Caco-2 (cell line): Measurements from ENCODE around the gene PTGDR2. TPM values are rescaled to one million over a fixed set of nuclear protein-coding genes. Genes with fewer than 3 reads are reported as not detected.

Source experiments
- BruUV-seq: library from RNA; stranded (reverse); fragments of 400-500 nt; replicated peaks from 2 replicates; lab custom pipeline; 2021; lab: Mats Ljungman, UMichigan
- CTCF ChIA-PET: fragments of 300-600 bp; sonication (Branson Sonifier 250); formaldehyde crosslinking; loops from one replicate; lab custom pipeline; 2022; ENCODE audit warnings: antibody characterized with exemption; lab: Charles Lee
- POLR2A ChIA-PET: fragments of 300-600 bp; sonication (Branson Sonifier 250); formaldehyde crosslinking; loops from one replicate; lab custom pipeline; 2022; ENCODE audit warnings: antibody characterized with exemption; lab: Charles Lee
- DNase-seq, 2 experiments: peaks; one replicate each; pipeline versions ENCODE4 v3.0.0 to v3.0.0-alpha.2; 2020 to 2022
- H3K27me3 ChIP-seq: replicated peaks from 2 replicates; pipeline ENCODE4 v1.6.0; 2011; ENCODE audit warnings: low read length; ENCODE audit not compliant: control insufficient read depth, insufficient read depth
- H3K36me3 ChIP-seq: 2 replicates; pipeline ENCODE4 v1.5.1; 2011; ENCODE audit warnings: low read length; ENCODE audit not compliant: control insufficient read depth, insufficient read depth
- H3K4me1 ChIP-seq: fragments of 250-450 bp; sonication (Bioruptor Pico); 2 replicates; pipeline ENCODE4 v1.5.1; 2020; ENCODE audit warnings: mild to moderate bottlenecking
- H3K4me3 ChIP-seq: 2 replicates; pipeline ENCODE4 v1.5.1; 2011; ENCODE audit warnings: low read depth, mild to moderate bottlenecking, control low read depth, low read length
- H3K9me3 ChIP-seq: fragments of 250-450 bp; sonication (Bioruptor Pico); 2 replicates; pipeline ENCODE4 v1.5.1; 2020; ENCODE audit warnings: mild to moderate bottlenecking, moderate library complexity
- H3K27ac Mint-ChIP-seq: one replicate; pipeline ENCODE4 v1.8.0; 2022; ENCODE audit warnings: mixed read lengths; ENCODE audit not compliant: unreplicated experiment
- H3K27me3 Mint-ChIP-seq: one replicate; pipeline ENCODE4 v1.8.0; 2022; ENCODE audit warnings: mixed read lengths; ENCODE audit not compliant: insufficient read depth, unreplicated experiment
- H3K36me3 Mint-ChIP-seq: one replicate; pipeline ENCODE4 v1.8.0; 2022; ENCODE audit warnings: mild to moderate bottlenecking, mixed read lengths; ENCODE audit not compliant: insufficient read depth, unreplicated experiment
- H3K4me1 Mint-ChIP-seq: one replicate; pipeline ENCODE4 v1.8.0; 2022; ENCODE audit warnings: low read depth, mixed read lengths; ENCODE audit not compliant: unreplicated experiment
- H3K4me3 Mint-ChIP-seq: one replicate; pipeline ENCODE4 v1.8.0; 2022; ENCODE audit warnings: mild to moderate bottlenecking, moderate library complexity, mixed read lengths; ENCODE audit not compliant: unreplicated experiment
- H3K9me3 Mint-ChIP-seq: one replicate; pipeline ENCODE4 v1.8.0; 2022; ENCODE audit warnings: mixed read lengths; ENCODE audit not compliant: unreplicated experiment
- intact Hi-C: fragments of 100-400 bp; cut with micrococcal nuclease; formaldehyde crosslinking; loops from one replicate; pipeline ENCODE4 v1.10.0; 2022; ENCODE audit not compliant: unreplicated experiment
- total RNA-seq: library from RNA; stranded (reverse); gene quantifications from 2 replicates; pipeline ENCODE4 v1.2.3, GENCODE V29; 2022
- TF ChIP-seq, protein P1 (sequence below), 2 experiments: fragments of 200-600 bp in 1 of 2; IDR thresholded peaks; 1 replicate in 1 of 2; 2 replicates in 1 of 2; pipeline versions ENCODE4 v1.5.1 to v1.8.0; 2011 to 2022; ENCODE audit warnings: antibody characterized with exemption in 1 of 2, control low read depth in 1 of 2, inconsistent platforms in 1 of 2, low read depth in 1 of 2, low read length in 1 of 2, mild to moderate bottlenecking in 1 of 2, moderate library complexity in 1 of 2; ENCODE audit not compliant: insufficient read depth in 1 of 2, severe bottlenecking in 1 of 2, unreplicated experiment in 1 of 2

PTGDR2 gene
- total RNA-seq, 1 experiment from 2014 or later: 0.09 TPM

DNA sequence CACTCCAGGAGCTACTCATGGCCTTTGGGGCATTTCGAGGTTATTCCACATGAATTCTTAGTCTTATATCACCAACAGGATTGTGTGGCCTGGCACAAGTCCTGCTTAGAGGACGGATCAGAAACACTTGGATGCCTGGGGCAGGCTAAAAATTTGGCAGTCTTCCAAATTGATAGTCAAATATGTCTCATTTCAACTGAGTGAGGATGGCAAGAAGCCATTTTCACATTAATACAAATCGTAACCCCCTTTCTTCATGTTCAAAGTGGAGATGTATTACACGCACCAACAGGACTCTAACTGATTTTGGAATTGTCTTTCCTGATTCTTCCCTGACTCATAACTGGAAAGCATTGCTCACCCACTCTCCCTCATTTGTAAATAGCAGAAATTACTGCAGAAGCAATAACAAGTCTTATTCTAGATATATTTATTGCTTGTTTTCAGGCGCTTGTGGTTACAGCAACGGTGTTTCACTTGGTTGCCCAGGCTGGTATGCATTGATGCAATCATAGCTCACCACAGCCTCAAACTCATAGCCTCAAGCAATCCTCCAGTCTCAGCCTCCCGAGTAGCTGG lies 24.2 kb downstream of the PTGDR2 start:
- H3K9me3 ChIP-seq: no peaks in the 10 kb centered on the region
- Mint-ChIP-seq H3K36me3 (no peaks in the 10 kb centered on the region), H3K27ac (no peak overlapping the region), H3K4me3 (no peak overlapping the region), H3K9me3 (no peaks in the 10 kb centered on the region), H3K4me1 (no peaks in the 10 kb centered on the region), H3K27me3 (peaks cover 3% of the 10 kb centered on the region)
- POLR2A ChIA-PET: no interaction called here
- intact Hi-C loops: loop anchor here (1.0 to 2.0 kb wide), 5 partner anchors 56 to 295 kb away; no protein-coding TSS in a partner anchor
- H3K4me3 ChIP-seq: no peak overlapping the region
- TF ChIP-seq, protein P1, sequence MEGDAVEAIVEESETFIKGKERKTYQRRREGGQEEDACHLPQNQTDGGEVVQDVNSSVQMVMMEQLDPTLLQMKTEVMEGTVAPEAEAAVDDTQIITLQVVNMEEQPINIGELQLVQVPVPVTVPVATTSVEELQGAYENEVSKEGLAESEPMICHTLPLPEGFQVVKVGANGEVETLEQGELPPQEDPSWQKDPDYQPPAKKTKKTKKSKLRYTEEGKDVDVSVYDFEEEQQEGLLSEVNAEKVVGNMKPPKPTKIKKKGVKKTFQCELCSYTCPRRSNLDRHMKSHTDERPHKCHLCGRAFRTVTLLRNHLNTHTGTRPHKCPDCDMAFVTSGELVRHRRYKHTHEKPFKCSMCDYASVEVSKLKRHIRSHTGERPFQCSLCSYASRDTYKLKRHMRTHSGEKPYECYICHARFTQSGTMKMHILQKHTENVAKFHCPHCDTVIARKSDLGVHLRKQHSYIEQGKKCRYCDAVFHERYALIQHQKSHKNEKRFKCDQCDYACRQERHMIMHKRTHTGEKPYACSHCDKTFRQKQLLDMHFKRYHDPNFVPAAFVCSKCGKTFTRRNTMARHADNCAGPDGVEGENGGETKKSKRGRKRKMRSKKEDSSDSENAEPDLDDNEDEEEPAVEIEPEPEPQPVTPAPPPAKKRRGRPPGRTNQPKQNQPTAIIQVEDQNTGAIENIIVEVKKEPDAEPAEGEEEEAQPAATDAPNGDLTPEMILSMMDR (IDR thresholded peaks at IDR 0.05; ENCODE audit: insufficient read depth in 1 of 2, low read depth in 1 of 2, low read length in 1 of 2, severe bottlenecking in 1 of 2, unreplicated experiment in 1 of 2): no peak
- DNase-seq: no peak
- H3K36me3 ChIP-seq: no peaks in the 10 kb centered on the region
- no peaks in the 10 kb centered on the region for H3K27me3 ChIP-seq
- no peaks in the 10 kb centered on the region for H3K4me1 ChIP-seq
- no TSS peak for BruUV-seq
- CTCF ChIA-PET: interaction anchor here (0.6 to 10.7 kb wide), 12 partner anchors 11 to 721 kb away, joined by 3 to 200 read pairs (median 4); partner anchors contain the start of genes TMEM109 and ZP1

DNA sequence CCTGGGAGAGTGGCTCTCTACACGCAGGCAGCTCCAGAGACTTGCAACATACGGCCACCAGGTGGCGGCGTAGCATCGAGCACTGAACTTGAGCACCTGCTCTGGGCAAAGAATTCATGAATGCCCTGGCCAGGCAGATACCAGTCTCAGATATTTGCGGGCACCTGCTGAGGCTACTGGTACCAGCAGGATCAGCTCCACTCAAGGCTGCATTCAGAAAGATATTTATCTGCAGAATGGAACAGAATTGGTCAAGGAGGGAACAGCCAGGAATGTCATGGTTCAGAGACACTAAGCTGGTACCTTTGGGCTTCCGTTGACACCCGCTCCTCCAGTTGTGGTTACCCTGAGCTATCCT lies 24.6 kb downstream of the PTGDR2 start:
- no peak overlapping the region for H3K4me3 Mint-ChIP-seq
- H3K4me1 ChIP-seq: no peaks in the 10 kb centered on the region
- H3K9me3 ChIP-seq: no peaks in the 10 kb centered on the region
- no peaks in the 10 kb centered on the region for H3K36me3 Mint-ChIP-seq
- POLR2A ChIA-PET: no interaction called here
- peak; percentile 70 to 83 for DNase-seq
- peaks cover 3% of the 10 kb centered on the region for H3K27me3 Mint-ChIP-seq
- intact Hi-C loops: loop anchor here (1.0 to 2.0 kb wide), 5 partner anchors 56 to 295 kb away; no protein-coding TSS in a partner anchor
- no peaks in the 10 kb centered on the region for H3K9me3 Mint-ChIP-seq
- no peaks in the 10 kb centered on the region for H3K27me3 ChIP-seq
- no peaks in the 10 kb centered on the region for H3K36me3 ChIP-seq
- TF ChIP-seq, protein P1 (IDR thresholded peaks at IDR 0.05; ENCODE audit: insufficient read depth in 1 of 2, low read depth in 1 of 2, low read length in 1 of 2, severe bottlenecking in 1 of 2, unreplicated experiment in 1 of 2): peak; percentile 92 to 94
- H3K4me1 Mint-ChIP-seq: no peaks in the 10 kb centered on the region
- BruUV-seq: no TSS peak
- no peak overlapping the region for H3K4me3 ChIP-seq
- no peak overlapping the region for H3K27ac Mint-ChIP-seq
- CTCF ChIA-PET: interaction anchor here (0.6 to 10.7 kb wide), 14 partner anchors 10 to 721 kb away, joined by 3 to 200 read pairs (median 4); partner anchors contain the start of genes TMEM109 and ZP1

DNA sequence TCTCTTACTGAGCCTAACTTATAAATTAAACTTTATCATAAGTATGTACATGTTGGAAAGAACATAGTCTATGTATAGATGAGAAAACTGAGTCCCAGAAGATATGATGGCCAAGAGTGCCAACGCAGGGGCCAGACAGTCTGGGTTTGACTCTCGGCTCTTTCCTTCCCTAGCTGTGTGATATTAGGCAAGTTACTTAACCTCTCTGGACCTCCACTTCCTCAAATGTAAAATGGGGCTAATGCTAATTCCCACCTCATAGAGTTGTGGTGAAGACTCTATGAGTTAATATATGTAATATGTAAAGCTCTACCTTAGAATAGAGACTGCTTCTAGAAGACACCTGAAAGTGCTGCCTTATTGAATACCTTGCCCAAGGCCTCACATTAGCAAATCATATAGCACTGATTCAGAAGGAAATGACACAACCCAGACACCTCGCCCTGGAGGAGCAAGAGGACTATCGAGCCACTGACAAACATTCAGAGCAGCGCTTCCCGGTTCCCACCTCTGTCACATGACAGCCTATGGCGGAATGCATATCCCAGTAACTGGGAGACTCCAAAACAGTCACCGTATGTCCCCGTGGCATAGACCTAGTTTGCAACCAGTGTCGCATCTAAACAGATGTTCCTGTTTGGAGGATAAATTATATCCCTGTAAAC lies 25.1 kb downstream of the PTGDR2 start:
- no peaks in the 10 kb centered on the region for H3K27me3 ChIP-seq
- ChIA-PET CTCF (interaction anchor here (0.8 to 10.7 kb wide), 12 partner anchors 9 to 83 kb away, joined by 3 to 200 read pairs (median 4); partner anchors contain the start of genes TMEM109 and ZP1), POLR2A (no interaction called here)
- Mint-ChIP-seq H3K4me3 (no peak overlapping the region), H3K27ac (no peak overlapping the region), H3K36me3 (no peaks in the 10 kb centered on the region), H3K27me3 (peaks cover 3% of the 10 kb centered on the region), H3K9me3 (no peaks in the 10 kb centered on the region), H3K4me1 (no peaks in the 10 kb centered on the region)
- H3K4me1 ChIP-seq: no peaks in the 10 kb centered on the region
- no peaks in the 10 kb centered on the region for H3K36me3 ChIP-seq
- BruUV-seq: no TSS peak
- no peaks in the 10 kb centered on the region for H3K9me3 ChIP-seq
- intact Hi-C loops: loop anchor here (1.0 to 2.0 kb wide), 5 partner anchors 55 to 296 kb away; no protein-coding TSS in a partner anchor
- TF ChIP-seq, protein P1 (IDR thresholded peaks at IDR 0.05; ENCODE audit: insufficient read depth in 1 of 2, low read depth in 1 of 2, low read length in 1 of 2, severe bottlenecking in 1 of 2, unreplicated experiment in 1 of 2): no peak
- H3K4me3 ChIP-seq: no peak overlapping the region
- no peak for DNase-seq
